ENCODE results near the gene DLEC1.

DLEC1 gene

DNA sequence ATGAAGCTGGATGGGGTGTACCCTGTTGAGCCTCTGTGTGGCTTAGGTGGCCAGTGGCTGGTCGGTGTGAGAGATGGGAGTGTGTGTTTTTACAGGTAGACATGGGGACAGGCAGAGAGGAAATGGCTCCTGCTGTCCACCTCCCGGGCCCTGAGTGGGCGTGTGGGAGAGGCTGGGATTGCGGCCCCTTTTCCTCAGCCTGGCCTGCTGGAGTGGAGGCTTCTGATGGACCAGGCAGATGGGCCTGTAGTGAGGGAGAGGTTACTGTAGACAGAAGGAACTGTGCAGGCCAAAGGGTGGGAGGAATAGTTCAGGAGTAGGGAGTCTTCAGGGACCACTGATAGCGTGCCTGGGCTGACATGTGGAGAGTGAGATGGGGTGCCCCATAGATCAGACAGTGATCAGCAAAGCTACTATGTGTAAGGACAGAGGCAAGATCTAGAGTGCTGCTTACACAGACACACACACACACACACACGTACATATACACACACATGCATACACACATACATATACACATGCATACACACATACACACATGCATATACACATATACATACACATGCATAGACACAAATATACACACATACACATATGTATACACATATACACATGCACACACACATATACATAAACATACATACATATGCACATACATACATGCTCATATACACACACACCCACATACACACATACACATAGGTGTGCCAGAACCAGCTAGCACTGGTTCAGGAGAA is 71.5 kb downstream of the DLEC1 start:
- no peak for DNase-seq

DNA sequence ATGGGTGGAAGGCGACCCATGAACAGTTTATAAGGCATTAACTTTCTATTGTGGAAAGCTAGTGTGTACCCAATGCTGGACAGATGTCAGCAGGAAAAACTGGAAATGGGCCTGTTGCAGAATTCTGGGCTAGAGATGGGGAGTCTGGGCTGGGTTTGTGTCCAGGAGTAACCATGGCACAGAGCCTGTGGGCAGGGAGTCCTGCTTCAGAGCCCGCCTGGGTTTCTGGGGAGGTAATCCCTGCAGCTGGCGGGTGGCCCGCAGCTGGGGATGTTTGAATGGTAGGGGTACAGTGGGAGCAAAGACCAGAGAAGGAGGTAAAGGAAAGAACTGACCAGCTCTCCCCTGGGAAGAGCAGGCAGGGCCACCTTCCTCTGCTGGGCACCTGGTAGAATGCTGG is 72.2 kb downstream of the DLEC1 start:
- no peak for DNase-seq

DNA sequence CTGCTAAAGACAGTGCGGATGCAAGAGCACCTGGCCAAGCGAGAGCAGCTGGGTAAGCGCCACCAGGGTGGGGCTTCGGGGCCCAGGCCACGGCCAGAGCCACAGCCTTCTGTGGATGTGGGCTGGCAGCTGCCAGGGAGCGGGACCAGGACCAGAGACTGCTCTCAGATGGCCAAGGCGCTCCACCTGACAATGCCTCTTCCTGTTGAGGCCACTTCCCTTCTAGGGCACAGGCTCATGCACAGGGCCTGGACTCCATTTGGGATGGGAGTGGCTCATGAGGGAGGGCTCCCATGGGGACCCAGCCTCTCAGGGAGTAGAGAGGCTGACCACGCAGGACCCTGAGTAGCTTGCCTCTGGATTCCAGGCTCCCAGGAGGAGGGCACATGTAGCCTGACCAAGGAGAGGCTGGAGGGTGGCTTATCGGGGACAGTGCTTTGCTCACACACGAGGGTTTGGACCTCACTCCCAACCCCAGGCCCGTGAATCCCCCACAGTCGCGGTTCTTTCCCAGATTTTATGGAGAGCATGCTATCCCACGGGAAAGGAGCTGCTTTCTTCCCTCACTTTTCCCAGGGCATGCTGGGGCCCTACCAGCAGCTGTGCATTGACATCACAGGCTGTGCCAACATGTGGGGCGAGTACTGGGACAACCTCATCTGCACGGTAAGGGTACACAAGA is 72.8 kb downstream of the DLEC1 start:
- DNase-seq, result no peak

DNA sequence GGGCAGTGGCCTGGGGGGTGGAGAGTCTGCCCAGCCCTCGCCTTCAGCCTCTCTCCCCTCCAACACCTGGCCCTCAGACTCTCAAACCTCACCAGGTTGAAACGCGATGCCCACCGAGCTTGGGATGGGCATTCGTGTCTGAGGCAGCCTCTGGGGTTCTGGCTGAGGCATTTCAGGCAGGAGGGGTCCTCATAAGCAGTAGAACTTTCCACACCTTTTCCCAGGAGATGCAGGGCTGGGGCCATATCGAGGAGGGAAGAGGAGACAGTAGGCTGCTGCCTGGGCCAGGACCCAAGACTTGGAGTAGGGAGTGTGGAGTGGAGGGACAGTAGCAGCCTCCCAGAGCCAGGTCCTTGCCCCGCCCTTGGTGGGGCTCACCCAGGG is 73.4 kb downstream of the DLEC1 start:
- DNase-seq, result no peak

DNA sequence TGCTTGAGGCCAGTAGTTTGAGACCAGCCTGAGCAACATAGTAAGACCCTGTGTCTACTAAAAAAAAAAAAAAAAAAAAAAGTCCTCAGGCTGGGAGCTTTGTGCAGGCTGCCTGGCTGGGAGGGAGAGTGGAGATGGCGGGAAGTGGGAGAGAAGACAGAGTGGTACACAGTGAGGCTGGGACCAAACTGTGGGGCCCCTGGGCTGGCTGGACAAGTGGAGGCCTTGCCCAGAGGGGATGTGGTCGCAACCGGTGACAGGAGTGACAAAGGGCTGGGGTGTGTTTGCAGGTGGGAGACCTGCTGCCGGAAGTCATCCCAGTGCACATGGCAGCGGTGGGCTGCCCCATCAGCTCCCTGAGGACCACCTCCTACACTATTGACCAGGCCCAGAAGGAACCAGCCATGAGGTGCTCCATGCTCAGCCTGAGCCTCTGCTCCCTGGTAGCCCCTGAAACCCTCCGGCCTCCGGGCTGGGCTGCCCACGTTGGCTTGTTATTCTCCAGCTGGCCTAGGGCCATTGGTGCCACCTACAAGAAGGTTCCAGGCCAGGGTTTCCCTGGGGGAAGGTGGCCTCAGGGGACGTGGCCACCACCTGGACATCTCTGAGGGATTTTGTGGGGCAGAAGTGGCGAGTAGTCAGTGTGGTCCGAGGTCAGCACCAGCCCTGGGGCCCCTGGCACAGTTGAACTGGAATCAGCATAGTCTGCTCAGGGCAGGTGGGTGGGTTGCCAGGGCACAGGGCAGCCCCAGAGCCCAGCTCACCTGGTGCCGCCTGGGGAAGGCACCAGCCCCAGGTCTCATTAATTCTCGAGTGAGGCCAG is 75.3 kb downstream of the DLEC1 start:
- DNase-seq, result no peak

DNA sequence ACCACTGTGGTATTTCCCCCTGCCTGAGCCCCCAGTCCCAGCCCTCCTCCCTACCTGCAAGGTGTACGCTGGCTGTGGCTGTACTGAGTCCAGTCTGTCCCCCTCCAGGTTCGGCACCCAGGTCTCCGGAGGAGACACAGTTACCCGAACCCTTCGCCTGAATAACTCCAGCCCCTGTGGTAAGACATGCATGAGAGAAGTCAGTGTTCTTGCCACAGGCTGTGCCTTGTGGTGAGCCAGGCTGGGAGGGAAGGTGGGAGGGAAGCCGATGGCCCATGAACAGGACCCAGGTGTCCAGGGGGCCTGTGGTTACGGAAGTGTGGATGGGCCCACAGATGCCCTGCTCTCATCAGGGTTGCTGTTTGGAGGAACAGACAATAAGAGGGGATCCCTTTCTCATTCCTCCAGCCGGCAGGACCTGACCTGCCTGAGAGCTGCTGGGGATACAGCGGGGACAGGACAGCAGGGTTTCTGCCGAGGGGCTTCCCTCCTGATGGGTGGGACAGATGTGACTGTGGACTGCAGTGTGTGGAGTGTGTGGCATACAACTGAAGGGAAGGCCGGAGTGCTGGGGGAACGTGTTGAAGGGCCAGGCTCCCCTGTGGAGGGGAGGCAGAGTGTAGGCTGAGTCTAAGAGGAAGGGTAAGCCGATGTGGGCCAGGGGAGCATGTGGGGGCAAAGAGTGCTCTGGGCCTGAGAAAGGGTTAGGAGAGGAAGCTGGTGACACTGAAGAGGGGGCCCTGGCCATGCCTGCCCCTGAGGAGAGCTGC is 76.1 kb downstream of the DLEC1 start:
- DNase-seq, result no peak

DNA sequence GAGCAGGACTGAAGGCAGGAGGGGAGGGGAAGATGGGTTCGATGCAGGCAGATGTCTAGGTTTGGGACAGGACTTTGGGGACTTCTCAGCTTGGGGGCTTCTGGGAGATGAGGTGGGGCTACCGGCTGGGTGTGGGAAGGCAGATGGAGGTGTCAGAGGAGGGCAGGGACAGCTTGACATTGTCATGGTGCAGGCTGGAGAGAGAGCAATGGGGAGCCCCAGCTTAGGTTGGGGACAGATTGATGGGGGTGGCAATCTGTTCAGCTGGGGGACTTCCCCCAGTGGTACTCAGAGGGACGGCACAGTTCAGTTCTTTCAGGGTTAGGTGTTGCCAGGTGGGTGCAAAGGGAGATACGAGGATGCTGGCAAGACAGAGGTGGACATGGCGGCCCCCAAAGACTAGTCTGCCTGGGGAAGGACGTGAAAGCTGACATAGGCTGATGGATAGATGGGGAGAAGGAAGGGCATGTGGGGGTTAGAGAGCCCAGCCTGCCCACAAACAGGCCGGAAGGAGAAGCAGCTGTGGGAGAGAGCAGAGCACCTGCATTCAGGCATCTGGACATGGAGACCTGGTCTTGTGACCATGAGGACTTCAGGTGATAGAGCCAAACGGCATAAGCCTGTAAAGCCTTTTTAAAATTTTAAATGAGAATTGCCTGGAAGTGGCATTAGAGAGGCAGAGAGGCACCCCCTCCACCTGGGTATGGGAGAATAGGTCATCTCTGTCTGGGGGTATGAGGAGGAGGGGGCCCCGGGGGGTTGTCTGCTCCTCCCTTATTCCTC is 76.8 kb downstream of the DLEC1 start:
- DNase-seq, result no peak

DNA sequence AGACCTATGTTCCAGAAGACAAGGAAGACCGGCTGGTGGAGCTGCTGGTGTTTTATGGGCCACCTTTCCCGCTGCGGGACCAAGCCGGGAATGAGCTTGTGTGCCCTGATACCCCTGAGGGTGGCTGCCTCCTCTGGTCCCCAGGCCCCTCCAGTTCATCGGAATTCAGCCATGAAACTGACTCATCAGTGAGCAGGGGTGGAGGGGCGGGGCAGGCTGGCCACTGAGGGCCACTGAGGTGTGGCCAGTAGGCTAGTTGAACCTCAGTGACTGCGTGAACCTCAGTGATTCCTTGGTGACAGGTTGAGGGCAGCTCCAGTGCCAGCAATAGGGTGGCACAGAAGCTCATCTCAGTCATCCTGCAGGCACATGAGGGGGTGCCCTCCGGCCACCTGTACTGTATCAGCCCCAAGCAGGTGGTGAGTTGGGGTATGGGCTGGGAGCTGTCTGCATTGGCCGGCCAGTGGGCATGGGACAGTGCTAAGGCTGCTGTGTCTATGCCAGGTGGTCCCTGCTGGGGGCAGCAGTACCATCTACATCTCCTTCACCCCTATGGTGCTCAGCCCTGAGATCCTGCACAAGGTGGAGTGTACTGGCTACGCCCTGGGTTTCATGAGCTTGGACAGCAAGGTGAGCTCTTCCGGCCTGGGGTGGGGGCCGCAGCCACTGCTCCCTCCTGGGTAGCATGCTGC is 77.6 kb downstream of the DLEC1 start:
- no peak for DNase-seq

DNA sequence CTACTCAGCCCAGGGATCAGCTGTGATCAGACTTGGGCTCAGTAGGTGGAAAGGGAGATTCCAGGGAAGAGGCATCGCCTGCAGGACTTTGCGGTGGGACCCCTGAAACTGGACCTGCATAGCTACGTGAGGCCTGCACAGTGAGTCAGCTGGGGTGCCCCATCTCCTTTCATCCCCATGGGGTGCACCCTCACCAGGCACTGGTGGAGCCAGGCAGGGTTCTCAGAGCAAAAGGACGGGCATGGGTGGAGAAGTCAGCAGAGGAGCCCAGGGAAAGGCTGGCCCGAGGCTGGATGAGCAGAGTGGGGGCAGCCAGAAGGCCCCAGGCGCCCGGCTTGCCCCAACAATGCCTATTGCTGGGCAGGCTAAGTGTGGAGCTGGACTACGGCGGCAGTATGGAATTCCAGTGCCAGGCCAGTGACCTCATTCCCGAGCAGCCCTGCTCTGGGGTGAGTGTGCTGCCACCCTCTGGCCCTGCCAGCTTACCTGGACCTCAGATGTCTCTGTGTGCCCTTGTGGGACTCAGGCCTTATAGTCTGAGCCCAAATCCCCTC is 78.2 kb downstream of the DLEC1 start:
- DNase-seq, result no peak

DNA sequence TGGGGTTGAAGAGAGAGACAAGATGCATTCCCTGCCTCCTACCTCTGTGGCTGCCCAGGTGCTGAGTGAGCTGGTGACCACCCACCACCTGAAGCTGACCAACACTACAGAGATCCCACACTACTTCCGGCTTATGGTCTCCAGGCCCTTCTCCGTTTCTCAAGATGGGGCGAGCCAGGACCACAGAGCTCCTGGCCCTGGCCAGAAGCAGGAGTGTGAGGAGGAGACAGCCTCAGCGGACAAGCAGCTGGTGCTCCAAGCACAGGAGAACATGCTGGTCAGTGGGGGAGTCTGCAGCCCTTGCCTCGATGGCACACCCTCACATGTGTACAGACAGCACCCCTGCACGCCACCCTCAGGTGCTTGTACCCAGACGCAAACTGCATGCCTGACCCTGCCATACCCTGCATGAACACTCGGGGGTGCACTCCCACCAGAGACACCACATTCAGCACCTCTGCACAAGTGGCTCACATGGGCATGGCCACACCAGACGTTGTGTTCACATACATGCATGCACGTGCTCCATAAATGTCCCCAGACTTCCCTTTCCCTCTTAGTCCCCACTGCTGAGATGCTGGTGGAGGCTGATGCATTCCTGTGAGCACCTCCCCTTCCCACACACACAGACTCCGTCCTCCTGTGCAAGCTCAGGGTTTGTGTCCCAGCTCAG is 78.9 kb downstream of the DLEC1 start:
- peak; percentile 76 for DNase-seq

DNA sequence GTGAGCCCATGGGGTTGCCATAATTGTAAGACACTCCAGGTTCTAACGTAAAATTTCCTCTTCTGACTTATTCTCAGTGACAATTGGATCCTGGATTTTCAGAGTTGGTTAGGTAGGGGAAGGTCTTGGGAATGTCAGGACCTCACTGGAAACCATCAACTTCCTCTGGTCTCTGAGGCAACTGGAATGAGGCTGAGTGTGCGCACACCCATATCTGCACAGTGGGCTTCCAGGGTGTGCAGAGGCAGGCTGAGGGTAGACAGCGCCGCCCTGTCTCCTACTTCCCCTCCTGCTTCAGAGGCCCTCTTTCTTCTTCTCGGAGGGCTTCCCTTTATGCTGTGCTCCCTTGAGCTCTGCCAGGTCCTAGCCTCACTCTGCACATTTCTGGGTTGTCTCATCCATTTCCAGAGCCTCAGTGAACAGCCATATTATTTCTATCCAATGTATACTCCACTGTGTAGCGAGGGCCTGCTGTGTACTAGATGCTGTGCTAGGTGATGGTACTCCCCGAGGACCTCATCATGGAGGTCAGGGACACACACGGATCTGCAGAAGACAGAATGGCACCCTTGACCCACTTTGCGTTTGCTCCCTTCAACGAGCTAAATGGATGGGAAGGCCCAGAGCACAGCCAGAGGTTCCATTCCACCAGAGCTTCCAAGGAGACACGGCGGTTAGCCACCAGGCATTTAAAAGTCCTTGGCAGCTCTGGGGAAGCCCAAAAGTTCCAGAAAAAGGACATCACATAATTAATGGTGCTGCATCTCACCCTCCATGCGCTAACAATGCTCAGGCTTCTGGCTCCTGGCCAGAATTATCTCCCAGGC is 79.6 kb downstream of the DLEC1 start:
- DNase-seq, result no peak

DNA sequence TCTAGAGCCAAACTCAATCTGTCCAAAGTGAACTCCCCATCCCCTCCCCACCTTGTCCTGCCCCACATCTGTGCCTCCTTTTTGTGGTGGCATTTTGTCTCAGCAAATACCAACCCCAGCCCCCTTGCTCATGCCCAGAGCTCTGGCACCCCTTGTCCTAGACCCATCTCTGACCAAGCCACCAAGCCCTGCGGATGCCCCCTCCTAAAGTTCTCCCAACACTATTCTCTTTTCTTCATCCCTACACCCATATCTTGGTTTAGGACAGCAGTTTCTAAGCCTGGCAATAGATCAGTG is 80.2 kb downstream of the DLEC1 start:
- no peak for DNase-seq

DNA sequence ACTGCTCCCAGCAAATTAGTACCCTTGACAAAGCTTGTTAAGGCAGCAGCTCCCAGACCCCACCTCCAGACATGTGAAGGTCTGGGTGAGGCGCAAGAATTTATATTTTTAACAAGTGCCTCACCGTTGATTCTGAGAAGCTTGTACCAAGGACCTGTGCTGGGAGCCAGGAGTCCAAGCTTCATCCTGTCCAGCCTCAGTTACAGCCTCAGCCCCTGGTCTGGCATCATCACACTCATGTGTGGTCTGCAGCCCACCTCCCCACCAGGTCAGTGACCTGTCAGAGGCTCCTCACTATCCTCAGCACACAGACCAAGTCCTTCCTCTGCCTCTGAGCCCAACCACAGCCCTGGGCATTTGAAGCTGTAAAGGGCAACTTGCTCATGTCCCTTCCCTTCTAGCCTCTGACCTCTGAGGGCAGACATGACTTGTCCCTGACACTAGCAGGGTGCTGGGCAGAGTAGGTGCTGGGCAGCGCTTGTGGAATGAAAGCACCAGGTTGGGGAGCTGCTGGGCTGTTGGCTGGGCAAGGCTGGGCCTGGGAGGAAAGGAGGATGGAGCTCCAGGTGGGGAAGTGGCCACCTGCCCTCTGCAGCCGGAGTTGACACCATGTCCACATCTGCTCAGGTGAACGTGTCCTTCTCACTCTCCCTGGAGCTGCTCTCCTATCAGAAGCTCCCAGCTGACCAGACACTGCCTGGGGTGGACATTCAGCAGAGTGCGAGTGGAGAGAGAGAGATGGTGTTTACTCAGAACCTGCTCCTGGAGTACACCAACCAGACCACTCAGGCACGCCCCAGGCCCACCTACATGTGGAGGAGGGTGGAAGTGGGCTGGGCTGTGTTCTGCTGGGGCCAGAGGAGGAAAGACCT is 81.0 kb downstream of the DLEC1 start:
- no peak for DNase-seq

DNA sequence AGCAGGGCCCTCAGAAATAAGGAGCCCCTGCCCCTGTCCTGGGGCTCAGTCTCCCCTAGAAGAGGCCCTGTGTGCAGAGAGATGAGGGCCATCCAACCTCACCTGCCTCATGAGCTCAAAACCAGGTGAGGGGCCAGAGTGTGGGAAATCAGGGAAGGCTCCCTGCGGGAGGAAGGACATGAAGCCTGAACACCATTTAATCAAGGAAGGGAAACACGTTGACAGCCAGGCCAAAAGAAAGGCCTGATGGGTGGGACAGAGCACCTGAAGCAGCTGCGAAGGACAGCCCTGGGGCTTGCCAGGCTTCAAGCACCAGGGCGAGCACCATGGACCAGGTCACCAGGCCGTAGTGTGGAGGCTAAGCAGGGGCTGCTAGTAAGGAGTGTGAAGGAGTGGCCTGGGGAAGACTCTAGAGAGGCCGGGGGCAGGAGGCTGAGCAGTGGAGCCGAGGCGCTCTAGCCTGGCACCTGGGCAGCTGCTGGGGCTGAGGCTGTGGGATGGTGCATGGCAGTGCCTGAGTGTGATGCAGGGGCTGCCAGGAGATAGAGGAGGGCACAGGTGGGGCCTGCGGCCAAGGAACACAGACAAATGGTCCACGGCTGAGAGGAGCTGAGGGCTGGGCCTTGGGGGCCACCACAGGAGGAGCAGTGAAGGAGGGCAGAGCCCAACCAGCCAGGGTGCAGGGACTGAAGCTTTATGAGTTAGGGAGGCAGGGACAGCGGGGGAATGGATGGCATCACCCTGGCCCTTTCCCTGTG is 81.9 kb downstream of the DLEC1 start:
- DNase-seq, result no peak

DNA sequence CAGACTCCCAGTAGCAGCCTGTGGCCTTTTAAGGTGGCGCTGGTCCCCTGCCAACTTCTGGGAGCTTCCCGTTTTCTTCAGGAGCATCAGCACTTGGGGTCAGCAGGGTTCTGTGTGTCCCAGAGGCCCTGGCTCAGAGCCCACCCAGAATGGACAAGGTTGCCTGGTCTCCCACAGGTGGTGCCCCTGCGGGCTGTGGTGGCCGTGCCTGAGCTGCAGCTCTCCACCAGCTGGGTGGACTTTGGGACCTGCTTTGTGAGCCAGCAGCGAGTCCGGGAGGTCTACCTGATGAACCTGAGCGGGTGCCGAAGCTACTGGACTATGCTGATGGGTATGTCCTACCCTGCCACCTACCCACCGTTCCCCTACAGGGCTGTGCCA is 82.4 kb downstream of the DLEC1 start:
- DNase-seq, result no peak

DNA sequence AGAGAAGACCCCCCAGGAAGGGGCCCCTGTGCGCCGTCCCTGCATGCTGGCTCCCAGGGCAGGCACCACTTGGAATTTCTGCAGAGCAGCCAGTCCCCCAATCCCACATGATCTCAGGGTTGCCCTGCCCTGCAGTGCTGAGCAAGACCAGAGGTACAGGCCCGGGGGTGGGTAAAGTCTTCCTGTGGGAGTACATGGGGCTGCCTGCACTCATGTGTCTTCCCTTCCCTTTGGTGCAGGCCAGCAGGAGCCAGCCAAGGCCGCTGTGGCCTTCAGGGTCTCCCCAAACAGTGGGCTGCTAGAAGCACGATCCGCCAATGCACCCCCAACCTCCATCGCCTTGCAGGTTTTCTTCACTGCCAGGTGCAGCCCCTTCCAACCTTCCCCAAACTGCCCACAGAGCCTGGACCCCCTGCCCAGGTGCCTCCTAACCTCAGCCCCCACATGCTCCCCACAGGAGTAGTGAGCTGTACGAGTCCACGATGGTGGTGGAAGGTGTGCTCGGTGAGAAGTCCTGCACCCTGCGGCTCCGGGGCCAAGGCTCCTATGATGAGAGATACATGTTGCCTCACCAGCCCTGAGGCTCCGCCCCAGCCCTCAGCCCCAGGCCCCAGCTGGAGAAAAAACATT is 82.9 kb downstream of the DLEC1 start:
- DNase-seq, result no peak

DNA sequence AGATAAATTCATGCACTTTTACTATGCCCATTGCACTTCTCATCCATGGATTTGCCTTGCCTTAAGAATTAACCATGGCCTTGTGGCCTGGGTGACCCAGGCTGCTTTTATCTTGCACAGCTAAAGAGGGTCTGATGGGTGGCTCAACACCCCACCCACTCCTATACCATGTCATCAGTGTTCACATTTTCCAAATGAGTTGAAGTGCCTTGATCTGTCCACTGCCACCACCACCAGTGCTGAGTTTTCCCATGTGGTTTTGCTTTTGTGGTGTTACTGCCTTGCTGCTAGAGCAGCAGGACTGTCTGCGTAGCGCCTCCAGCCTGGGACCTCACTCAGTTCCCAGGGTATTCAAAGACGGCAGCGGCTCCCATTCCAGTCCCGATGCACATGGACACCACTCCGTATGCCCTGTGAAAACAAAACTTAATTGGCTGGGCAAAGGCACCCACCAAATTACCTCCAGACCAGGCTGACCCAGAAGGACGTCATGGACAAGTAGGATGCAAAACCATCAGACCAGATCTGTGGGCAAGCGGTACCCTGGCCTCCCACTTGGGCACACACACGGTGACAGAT is 83.8 kb downstream of the DLEC1 start:
- DNase-seq, result no peak

Measured in activated naive CD4-positive, alpha-beta T cell treated with Interleukin-2 at 50 U/mL for 16 hours (primary cell).